ENCODE results near the gene TPP1.

DNA sequence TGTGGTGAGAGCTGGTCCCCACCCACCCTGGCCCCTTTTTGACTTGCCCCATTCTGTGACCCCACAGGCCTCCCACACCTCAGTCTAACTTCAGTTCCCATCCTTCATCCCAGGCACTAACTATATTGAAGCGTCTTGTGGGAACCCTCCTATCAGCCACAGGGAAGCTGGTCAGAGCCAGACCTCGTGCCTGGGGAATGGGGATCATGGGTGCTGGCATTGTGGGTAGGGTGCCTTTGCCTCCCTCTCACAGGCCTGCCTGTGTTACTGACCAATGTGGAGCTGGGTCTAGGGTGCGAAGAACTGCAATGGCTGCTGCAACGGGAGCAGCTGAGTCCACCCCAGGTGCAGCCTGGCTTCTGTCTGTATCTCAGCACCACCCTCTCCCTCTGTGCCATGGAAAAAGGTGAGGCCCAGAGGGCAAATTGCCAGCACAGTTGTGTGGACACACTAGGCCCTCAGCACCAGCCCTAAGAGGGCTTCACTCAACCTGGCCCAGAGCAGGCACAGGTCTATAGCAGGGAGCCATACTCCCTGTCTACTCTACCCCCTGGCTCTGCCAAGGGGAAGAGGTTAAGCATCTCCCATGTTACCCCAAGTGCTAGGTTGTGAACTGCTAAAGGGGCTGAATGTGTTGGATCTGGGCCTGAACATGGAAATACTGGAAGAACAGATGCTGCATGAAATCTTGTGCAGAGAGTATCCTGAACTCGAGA lies 53.1 kb downstream of the TPP1 start:
- TF ChIP-seq TAF1 (IDR thresholded peaks at IDR 0.05; ENCODE audit: borderline replicate concordance, low read depth, low read length), result no peak
- TF ChIP-seq POLR2A (IDR thresholded peaks at IDR 0.05; ENCODE audit: low read depth, low read length), result no peak

Data from GM12892 (cell line).